HG02763 (cell line): ENCODE results near the gene PTGDR2.

Source experiments
- ATAC-seq: cut with Tn5 transposase; IDR thresholded peaks from one replicate; pipeline ENCODE4 v1.9.1; 2021; ENCODE audit warnings: mild to moderate bottlenecking, moderate library complexity; ENCODE audit not compliant: unreplicated experiment

PTGDR2 gene

GRCh38 chr11:60859616-60860250 lies 4.0 kb upstream of the PTGDR2 start:
- ATAC-seq: no peak

- ATAC-seq: no peak
These were observed 3.1 kb upstream of the PTGDR2 start for GRCh38 chr11:60858731-60859464.

GRCh38 chr11:60858236-60858635 lies 2.5 kb upstream of the PTGDR2 start:
- no peak for ATAC-seq

GRCh38 chr11:60857378-60858232 lies 1.9 kb upstream of the PTGDR2 start:
- no peak for ATAC-seq

DNA sequence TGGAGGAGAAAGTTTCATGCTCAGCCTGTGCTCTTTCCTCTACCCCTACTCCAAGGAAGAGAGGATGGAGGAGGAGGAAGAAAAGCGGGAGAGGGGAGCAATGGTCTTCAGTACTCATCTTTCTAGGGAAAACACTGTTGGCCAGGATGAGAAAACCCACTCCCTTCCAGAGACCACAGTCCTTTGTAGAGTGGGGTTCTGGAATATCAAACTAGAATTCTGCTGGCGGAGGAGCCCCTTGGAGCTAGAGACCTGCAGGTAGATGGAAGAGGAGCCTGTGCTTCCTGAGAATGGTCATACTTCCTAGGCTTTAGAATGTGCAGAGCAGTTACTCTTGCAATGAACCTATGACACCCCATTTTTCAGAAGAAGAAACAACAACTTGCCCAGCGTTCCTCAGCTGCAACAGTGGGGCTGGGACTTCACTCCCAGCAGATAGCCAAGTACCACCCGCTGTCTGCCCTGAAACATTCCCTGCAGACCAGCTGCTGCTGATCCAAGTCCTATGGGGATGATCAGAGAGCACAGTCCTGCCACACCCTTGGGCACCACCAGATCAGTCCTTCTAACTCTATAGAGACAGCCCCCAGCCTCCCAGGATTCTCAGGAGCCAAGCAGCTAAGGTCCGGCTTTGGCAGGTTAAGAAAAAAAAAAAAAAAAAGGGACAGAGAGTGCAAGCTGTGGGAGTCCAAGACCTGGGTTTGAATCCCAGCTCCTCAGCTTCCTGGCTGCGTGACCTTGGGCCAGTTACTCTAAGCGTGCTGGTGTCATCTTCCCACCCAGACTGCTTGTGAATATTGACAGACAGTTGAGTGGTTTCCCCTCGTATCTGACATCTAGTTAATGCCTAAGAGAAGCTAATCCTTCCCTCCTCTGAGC lies 664 bp downstream of the PTGDR2 start:
- no peak for ATAC-seq

DNA sequence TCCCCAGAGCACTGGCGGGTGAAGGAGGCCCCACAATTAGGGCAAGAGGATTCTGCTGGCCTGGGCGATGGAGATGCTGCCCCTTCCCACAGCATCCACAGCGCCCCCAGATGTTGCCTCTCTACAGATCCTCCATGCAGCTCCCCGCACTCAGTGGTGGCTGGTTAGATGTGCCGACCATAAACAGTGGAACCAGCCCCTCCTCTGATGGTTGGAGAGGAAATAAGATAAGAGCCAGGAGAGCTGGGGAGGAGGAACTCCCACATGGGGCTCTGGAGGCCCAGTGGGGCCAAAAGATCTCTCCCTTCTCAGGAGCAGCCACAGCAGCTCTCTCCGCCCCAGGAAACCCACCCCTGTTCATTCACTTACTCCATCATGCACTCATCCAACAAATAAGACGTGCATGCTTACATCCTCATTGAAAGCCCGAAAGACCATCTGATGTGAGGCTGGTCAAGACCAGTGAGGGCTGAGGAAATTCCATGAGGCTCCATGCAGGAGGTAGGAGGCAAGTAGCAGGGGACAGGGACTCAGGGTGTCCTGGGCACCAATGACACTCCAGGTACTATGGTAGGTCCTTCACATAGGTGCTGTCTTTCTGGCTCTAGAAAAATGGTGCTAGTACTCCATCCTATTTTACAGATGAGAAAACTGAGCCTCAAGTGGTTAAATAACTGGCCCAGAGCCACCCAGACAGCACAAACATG lies 1.5 kb downstream of the PTGDR2 start:
- ATAC-seq: no peak

DNA sequence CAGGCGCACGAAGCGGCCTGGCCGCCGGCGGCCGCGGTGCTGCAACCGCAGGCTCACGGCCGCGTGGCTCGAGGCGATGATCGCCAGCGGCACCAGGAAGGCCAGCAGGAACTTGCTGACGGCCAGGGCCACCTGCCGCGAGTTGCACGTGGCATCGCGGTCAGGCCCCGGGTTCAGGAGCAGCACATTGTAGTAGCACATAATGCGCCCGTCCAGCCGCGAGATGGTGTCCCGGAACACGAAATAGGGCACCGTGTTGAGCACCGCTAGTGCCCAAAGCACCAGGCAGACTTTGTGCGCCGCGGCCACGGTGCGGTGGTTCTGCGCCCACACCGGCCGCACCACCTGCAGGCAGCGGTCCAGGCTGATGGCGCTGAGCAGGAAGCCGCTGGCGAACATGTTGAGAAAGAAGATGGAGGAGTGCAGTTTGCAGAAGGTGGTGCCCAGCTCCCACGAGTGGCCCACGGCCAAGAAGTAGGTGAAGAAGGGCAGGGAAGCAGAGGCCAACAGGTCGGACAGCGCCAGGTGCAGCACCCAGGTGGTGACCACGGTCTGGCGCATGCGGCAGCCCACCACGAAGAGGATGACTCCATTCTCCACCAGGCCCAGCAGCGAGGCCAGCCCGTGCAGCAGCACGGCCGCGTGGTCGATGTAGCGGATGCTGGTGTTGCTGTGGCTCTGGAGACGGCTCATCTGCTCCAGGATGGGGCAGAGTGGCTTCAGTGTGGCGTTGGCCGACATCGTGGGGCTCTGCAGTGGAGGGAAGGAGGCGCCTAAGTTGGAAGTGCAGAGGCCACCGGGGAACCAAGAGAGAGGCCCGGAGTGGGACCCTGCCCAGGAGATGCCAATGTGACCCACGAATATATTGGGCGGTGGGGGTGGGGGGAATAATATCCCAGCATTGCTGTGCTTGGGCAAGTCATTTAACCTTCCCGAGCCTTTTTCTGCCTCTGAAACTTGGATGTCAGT lies 2.5 kb downstream of the PTGDR2 start:
- ATAC-seq: no peak

- no peak for ATAC-seq
These were observed 3.4 kb downstream of the PTGDR2 start for GRCh38 chr11:60852117-60852981.

GRCh38 chr11:60851327-60852104 lies 4.2 kb downstream of the PTGDR2 start:
- no peak for ATAC-seq

DNA sequence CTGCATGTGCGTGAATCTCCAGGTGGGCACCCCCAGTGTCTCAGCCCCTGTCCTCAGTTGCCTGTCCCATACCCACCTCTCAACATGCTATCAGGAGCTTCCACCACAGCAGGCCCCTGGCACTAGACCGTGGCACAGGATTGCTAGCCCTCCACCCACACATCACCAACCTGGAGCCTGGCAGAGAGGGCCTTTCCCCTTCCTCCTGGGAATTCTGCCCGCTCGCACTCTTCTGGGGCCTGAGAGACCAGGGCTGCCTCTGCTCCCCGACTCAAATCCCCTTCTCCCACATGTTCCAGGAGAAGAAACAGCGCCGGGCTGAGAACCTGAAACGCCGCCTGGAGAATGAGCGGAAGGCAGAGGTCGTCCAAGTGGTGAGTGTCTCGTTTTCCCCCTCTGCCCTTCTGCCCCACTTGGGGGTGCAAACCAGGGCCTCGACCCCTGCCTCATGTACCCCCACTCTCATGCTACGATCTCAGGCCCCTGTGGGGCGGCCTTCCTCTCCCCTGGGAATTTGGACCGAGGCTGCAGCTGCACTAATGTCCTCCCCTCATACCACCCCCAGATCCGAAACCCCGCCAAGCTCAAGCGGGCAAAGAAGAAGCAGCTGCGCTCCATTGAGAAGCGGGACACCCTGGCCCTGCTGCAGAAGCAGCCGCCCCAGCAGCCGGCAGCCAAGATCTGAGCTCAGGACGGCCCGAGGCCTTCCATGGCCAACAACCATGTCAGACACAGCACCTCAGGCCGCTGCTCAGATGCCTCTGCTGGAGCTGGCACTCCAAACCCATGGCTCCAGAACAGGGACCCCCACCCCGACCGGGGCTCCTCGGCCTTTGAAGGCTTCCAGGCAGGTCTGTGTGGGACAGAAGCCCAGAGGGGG lies 5.9 kb downstream of the PTGDR2 start:
- no peak for ATAC-seq

GRCh38 chr11:60848714-60849151 lies 7.0 kb downstream of the PTGDR2 start:
- no peak for ATAC-seq

GRCh38 chr11:60847896-60848295 lies 7.9 kb downstream of the PTGDR2 start:
- no peak for ATAC-seq

- no peak for ATAC-seq
These were observed 8.5 kb downstream of the PTGDR2 start for GRCh38 chr11:60847281-60847680.

DNA sequence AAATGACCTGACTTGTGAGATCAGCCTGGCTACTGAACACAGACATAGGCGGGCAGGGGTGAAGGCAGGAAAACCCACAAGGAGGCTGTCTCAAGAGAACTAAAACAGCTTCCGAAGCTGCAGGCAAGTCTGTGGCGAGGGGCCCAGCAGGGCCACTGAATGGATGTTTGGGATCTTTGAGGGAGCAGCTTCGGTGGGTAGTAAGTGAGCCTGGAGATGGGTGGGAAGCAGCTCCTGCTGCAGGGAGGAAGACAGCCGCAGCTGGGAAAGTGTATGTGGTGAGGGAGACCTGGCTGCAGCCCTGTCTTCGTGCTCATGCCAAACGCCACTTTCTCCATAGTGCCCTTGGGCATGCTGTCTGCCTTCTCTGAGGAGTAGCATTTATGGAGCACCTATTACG lies 10.4 kb downstream of the PTGDR2 start:
- no peak for ATAC-seq

DNA sequence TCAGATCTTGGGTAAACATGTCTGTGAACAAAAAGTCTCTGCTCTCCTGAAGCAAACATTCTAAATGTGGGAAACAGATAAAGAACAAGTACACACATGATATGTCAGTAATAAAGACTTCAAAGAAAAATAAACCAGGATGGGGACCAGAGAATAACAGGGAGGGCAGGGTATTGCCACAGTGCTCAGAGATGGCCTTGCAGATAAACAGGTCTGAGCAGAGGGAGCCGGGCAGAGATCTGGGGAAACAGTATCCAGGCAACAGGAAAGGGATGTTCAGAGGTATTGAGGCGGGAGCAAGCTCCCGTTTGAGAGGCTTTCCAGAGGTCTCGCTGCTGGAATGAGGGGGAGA lies 10.9 kb downstream of the PTGDR2 start:
- no peak for ATAC-seq
